GM21447 (cell line): ENCODE data around the gene FRMD4A.

ENCODE experiments used
- ATAC-seq: cut with Tn5 transposase; IDR thresholded peaks from one replicate; pipeline ENCODE4 v1.9.1; 2021; ENCODE audit not compliant: unreplicated experiment

Gene FRMD4A

DNA sequence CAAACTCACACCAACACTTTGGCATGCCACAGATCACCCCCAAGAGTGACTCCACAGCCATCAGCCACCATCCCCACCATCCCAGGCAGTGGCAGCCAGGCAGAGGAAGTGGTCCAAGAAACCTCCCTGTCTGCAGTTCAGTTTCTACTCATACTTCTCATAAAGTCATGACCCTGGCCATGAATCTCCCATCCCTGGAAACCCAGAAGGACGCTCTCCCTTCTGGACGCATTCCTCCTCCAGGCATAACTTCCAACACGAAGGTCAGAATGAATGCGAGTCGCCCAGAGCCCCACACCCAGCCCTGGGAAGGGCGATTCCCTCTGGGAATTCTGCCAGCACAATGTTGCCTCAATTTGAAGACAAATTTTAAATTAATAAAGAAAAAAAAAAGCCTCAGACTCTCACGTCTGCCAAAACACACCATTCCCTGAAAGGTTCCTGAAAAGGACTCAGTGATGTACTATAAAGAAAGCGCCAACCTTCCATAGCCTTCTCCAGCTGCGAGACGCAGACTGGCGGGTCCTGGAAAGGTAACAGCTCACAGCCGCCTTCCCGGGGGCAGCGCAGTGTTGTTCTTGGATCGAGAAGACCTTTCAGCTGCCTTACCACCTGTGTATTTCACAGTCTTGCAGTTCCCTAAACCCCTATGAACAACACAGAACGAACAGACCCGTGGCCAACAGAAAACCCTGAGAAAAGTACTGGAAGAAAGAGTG is 307.6 kb downstream of the FRMD4A start:
- no peak for ATAC-seq

DNA sequence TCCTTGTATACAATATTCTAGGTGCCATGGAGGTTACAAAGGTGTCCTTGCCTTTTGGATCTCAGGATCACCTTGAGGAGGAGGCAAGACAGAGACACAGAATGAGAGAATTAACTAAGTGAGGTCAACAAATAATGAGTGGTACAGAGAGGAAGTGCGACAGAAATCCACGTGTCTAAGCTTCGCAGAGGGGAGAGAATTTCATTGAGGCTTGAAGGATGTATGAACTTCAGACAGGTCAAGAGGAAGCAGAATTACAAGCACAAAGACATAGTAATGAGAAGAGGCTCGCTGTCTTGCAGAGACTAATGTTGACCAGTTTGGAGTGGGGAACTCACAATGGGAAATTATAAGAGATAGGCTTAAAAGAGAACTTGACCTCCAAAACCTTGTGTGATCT is 308.7 kb downstream of the FRMD4A start:
- no peak for ATAC-seq

DNA sequence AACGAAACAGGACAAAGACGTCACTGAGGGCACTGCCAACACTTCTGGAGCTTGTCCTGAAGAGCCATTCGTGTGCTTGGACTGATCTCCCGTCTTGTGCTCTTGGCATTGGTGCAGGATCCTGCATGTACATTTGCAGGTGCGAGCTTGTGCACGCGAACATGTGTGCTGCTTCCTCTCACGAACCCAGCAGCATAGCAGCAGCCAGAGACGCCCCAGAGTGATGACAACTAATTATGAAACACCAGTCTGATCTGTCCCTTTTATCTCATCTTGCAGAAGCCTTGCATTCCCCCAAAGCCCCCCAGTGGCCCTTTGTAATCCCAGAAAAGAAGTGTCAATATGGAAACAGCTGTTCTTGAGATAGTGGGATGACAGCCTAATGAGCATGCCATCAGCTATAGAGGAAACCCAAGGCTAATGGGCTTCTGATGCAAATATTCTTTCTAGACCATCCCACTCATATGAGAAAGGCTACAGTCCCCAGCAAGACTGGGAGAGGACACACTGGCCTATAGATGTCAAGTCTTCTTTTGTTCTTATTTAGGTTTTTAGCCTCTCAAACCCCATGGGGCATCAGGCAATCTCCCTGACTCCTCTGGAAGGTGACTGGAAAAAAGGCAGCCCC is 310.6 kb downstream of the FRMD4A start:
- ATAC-seq, result no peak

DNA sequence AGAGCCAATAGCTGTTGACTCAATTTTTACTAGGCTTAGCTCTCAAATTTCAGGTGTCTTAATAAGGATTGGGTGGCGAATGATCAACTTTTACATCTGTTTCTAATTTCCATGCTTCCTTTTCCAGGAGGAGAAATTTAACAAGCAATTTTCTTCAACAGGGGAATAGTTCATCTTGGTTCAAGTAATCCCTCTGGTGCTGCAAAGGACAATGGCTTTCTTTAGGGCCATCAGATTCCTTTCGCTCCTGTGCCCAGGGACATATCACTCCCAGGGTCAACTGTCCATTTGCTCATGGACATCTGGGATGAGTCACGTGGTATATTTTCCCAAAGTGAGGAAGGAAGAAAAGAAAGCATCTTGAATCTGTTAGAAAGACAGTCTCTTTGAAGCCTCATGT is 313.3 kb downstream of the FRMD4A start:
- ATAC-seq, result no peak

DNA sequence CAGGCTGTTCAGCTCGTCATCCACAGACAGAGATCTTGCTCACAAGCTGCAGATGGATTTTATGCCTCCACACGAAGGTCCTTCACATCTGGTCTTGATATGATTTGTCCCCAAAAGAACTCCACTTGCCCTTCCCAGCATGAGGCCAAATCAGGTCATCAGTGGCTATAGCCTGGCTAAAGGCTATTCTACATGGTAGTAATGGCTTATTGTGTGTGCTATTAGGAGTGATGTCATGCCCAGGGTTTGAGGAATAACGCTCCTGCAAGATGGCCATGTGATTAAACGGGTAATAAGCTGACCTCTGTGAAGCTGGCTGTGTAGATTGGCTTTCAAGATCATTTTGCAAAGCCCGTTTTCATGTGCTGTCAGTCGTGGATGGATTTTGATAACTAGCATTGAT is 313.8 kb downstream of the FRMD4A start:
- ATAC-seq, result no peak

DNA sequence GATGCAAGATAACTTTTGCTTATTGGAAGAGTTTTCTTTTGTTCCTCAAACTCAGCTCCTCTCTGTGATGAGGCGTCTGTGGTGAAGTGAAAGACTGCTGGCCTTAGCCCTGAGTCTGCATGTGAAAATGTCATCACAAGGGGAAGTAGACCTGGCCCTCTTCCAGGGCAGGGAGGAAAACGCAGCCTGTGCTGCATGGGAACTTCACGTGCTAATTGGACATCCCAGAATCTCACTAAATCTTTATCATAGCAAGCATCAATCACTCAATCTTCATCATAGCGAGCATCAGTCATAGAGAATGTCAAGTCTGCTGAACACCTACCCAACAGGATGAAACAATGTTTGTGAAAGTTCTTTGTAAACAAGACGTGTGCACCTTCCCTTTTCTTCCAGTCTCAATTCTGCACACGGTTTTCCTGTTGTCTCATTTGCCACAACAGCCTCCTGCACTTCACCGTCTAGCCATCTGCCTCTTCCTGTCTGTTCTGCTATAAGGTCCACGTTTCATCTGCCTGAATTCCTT is 314.6 kb downstream of the FRMD4A start:
- ATAC-seq, result peak; percentile 51

DNA sequence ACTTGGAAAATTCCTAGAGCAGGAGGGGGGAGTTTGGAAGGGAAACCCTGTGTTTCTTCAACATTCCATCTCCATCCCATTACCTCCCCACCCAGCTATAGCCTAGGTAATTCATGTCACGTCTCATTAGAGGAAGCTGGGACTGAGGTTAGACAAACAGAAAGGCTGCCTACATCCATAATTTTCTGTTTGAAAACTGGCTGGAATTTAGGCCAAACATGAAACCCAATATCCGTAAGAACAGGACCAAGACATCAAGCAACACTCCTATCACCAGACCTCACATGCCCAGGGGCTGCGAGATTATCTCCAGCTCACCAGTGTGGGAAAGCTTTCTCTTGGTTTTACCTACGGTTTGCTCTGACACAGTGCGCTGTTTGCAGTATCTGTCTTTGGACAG is 316.3 kb downstream of the FRMD4A start:
- ATAC-seq, result no peak

DNA sequence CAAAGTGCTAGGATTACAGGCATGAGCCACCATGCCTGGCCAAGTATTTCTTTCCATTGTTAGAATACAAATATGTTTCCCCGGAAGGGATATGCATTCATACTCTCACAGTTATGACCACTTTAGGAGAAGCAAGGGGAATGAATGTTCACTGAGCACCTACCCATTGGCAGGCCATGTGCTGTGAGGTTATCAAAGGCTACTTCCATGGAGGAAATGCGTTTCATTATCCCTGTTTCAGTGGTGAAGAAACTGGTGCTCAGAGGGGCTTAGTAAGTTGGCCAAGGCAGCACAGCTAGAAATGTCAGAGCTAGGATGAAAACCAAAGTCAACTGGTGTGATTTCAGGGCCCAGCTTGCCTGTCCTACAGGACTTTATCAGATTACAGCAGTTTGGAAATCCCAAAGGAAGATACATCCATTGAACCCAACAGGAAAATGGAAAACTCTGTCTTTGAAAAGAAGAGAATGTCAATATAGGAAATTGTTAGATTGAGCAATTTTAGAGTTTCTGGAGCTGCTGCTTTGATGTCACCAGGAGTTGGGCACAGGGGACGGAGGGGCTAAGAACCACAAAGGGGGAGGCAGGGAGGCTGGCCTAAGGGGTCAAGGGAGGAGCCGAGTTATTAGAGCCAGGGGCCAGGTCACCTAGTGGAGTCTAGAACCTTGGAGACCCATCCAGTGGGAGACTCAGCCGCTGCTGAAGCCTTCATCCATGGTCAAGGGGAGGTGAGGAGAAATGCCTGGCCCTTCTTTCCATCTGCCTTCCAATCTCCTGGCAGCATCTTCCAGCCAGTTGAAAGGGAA is 319.8 kb downstream of the FRMD4A start:
- no peak for ATAC-seq

DNA sequence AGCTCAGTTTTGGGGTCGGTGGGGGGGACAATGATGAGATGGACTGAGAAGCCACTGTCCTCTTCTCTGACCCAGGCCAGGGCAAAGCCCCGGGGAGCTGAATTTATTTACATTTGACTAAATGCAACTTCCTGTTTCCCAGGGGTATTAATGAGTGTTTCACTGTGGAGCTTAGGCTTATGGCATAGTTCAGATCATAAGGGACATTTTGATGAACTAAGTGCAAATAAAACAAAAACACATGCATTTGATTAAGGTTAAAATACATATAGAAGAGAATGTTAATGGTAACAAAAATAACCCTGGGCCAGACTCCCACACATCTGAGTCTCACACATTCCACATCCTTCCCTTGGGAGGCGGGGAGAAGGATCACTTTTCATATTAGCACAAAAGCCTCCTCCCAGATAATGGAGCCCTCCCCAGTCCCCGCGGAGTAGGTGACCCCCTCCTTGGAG is 320.6 kb downstream of the FRMD4A start:
- peak; percentile 20 for ATAC-seq

DNA sequence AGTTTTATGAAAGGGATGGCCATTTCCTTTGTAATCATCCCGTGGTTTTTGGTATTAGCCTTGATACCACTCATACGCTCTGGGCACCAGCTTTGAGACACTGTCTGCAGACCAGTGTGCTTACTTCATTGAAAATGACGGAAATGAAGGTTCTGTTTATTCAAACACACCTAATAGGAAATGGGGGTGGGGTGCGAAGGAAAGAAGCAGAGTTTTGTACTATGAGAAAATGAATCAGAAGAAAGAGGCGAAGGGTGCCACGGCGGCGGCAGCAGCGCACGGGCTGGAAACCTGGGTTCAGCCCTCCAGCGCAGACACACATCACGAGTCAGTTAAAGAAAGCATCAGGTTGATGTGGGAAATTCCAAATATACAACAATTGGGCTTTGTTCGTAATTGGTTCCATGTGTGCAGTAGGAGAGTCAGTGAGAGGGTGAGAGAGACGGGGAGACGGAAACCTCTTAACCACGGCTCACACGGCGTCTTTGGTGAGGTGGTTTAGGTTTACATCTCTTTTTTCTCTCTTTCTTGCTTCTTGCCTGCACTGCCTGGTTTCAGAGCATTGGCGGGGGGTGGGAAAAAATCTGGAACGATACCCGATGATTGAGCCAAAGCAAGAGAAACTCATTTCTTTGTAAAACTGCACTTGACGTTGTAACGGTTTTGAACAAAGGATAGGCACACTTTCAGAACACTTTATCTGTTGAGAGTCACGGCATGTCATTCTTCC is 321.2 kb downstream of the FRMD4A start:
- peak; percentile 70 for ATAC-seq

DNA sequence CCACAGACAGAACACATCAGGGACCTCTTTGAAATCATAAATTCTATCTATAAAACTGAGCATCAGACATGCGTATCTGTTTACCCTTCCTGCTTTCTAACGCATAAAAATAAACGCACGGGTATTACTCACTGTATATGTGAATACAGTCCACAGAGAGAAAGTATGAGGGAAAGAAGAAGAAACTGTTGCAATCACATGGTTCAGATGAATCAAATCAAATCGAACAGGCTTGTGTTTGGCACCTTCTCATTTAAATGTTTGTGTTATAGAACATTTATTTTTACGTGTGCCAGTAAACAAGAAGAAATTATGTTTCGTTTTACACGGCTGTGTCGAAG is 322.0 kb downstream of the FRMD4A start:
- ATAC-seq, result no peak

DNA sequence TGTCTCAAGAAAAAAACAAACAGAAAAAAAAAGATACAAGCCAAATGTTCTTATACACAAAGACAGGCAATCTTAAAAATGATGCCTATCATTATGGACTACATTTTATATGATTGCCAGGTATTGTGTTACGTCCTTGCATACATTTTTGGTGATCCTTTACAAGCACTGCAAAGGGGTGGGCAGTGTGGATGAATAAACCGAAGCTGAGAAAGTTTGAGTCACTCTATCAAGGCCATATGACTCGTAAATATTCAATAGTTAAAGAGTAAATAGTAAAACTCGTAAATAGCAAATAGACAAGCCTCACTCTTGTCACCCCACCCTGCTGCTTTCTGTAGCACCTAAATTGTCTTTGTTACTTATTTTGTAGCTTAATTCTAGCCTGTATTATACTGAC is 326.2 kb downstream of the FRMD4A start:
- ATAC-seq, result no peak

DNA sequence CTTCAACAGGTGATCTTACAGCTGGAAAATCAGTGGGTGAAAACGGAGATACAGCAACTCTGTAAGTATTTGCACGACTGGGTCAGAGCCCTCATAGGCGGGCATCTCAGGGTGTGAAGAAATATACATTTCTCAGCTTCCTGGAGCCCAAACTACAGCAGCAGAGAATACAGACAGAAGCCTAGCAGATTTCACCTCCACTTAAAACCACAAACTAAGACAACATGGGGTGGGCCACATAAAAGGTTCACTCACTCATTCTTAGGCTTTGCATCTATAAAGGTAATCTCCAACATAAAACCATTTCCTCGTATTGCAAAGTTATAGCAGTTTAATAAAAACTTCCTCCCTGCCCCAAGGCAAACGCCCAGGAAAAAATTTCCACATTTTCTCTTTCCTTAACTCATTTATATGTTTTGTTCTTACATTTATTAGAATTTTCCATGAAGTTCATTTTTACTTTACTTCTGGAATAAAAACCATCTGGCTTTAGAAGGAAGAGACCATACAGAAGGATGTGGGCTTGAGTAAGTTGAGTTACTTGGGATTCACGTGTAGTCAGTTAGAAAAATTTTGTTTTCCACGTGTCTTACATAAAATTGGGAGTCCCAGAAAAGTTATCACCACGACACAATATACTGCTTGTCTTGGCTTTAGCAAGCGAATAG is 327.1 kb downstream of the FRMD4A start:
- ATAC-seq, result no peak

DNA sequence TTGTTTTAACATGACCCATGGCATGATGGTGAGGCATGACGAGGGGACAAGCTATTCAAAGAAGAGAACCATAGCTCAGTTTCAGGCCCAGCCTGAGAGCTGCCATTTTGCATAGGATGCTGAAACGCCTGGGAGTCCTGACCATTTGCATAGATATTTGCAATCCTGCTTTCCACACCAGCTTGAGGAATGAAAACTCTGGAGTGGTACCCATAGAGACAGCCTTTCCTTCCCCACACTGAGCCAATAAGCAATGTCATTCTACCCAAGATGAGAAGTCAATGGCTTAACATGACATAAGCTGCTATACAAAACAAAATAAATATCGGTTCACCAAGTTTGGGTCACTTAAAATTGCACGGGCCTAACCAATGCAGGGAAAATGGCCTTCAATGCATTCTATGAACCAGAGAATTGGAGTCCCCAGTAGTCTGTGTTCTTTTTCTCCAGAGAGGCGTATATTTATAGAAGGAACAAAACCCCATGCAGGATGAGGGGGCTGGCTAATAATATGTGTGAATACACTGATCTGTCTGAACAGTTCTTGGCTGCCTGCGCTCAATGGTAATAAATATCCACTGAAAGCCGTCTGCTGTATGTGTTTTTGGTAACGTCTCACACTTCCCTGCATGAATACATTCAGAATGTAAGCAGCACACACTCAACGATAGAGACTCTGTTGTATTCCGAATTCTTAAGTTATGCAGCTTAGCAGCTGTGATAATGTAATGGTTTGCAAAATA is 329.3 kb downstream of the FRMD4A start:
- no peak for ATAC-seq

DNA sequence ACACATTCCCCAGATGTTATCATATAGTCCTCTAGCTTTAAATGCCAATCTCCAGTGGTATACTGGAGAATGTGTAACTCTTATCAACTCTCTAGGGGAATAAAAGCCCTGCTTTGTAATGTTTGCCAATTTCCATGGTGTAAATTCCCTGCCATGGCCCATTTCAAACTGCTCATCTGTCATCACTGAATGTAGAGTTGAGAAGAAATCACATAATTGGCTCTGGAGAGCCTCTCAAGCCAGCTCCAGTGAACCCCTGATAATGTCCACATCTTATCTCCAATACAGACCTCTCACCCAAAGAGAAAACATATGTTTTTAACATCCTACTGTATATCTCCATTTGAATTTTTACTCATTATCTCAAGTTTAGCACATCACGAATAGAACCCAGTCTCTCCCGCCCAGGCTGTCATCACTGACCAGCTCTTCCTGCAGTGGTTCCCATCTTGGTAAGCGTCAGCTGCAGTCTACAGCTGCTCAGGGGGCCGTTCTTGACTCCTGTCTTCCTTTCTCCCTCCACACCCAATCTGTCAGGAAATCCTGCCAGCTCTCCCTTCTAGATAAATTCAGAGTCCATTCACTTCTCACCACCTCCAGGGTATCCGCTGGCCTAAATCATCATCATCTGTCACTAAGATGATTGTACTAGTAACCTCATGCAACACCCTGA is 332.4 kb downstream of the FRMD4A start:
- ATAC-seq, result no peak

DNA sequence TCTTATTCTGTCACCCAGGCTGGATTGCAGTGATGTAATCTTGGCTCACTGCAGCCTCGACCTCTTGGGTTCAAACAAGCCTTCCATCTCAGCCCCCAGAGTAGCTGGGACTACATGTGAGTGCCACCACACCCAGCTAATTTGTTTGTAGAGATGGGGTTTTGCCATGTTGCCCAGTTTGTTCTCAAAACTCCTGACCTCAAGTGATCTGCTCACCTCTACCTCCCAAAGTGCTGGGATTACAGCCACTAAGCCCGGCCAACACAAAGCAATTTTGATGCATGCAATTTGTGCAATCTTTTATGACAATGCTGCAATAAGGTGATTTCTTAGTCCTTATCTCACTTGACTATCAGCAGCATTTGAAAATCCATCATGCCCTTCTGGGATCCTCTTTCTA is 333.1 kb downstream of the FRMD4A start:
- ATAC-seq, result no peak

DNA sequence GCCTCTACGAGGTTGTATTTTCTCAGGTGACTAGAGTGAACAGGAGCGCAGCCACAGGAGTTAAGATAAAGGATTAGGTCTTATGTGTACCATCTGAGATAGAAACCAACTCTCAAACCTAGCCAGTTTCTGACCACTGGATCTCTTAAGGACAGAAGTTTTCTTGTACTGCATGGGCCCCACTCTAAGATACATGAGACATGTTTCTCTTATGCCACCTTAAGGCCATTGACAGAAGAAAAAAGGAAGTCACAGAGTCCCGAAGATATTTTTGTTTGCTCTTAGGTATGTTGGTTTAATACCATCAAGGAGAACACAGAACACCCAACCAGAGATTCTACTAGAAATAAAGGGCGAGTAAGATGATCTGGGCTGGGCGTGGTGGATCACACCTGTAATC is 335.8 kb downstream of the FRMD4A start:
- ATAC-seq, result no peak

DNA sequence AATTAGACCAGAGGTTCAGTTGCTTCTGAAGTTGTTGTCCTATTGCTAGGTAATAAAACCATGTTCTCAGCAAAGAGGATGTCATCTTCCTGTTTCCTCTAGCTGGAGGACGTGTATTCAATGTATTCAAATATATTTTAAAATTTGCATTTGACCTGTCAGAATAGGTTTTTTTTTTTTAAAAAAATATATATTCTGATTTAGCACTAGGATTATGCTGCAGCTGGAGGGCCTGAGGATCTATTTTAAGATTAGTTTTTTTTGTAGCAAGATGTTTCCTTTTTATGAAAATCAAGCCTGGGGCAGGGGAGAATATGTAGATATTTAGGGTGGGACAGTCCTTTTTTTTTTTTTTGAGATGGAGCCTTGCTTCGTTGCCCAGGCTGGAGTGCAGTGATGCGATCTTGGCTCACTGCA is 337.0 kb downstream of the FRMD4A start:
- no peak for ATAC-seq

DNA sequence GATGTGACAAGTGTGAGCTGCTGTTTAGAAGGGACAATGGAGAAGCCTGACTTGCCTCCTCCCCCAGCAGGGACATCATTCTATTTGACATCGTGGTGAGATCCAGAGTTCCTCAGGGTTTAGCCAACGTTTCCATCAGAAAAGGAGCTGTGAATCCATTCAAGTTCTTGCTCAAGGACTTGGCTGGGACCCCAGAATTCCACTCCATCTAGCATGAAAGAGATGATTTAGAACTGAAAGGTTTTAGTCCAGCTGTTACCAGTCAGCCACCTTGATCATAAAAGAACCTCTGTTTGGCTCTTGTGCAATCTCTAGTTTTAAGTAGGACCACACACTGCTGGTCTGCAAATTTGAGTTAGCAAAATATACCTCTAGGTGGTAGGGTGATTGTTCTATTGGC is 337.6 kb downstream of the FRMD4A start:
- ATAC-seq, result no peak
